Superior temporal gyrus (tissue), 1 donor: ENCODE measurements around the gene PGAM5.

Experiments used
- DNase-seq: peaks from one replicate; pipeline ENCODE4 v3.0.0-alpha.2; 2016; ENCODE audit errors: extremely low spot score

PGAM5 gene

DNA sequence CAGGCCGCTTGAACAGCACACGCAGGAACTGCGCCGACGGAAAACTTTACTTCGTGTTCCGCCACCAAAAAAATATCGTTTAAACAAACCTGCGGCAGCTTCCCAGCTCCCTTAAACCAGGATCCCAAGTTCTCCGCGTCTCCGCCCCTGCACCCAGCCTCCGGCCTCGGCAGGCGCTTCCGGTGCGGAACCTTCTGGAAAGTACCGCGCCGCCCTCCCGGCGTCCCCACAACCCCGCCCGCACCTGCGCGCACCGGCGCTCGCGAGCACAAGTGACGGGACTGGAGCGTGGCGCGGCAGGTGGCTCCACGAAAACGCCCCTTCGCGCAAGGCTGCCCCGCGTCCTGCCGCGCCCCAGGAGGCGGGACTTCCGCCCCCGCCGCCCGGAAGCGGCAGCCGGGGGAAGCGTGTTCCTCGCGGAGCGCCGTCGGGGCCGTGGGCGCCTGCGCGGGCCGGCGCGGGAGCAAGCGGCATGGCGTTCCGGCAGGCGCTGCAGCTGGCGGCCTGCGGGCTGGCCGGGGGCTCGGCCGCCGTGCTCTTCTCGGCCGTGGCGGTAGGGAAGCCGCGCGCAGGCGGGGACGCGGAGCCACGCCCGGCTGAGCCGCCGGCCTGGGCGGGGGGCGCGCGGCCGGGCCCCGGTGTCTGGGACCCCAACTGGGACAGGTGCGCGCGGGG is at the start of gene PGAM5:
Gene PGAM5, plus strand, starts transcription at position 438 of the 675 bp plus-strand sequence. Its CDS starts 35 bp downstream, at position 473.
- peak; percentile 81 for DNase-seq

DNA sequence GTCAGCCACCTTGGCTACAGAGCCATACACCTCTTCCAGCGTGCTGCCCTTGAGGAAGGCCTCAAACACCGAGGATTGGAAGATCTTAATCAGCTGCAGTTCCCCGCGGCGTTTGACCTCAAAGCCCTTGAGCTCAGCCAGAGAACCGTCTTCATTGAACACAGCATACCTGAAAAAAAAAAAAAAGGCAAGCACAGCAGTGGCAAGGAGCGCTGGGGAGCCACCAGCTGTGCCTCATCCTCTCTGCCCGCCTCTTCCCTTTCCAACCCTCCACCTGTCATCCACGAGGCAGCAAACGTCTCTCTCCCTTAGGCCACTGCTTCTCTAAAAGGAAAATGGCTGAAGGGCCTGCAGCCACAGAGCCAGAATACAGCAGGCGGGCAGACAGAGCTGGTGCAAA is 49.6 kb upstream of the PGAM5 start:
- no peak for DNase-seq

GRCh38 chr12:132661972-132662371 is 48.7 kb upstream of the PGAM5 start:
- no peak for DNase-seq

GRCh38 chr12:132662901-132663755 is 47.5 kb upstream of the PGAM5 start:
- no peak for DNase-seq

GRCh38 chr12:132664206-132665148 is 46.2 kb upstream of the PGAM5 start:
- DNase-seq, result no peak

DNA sequence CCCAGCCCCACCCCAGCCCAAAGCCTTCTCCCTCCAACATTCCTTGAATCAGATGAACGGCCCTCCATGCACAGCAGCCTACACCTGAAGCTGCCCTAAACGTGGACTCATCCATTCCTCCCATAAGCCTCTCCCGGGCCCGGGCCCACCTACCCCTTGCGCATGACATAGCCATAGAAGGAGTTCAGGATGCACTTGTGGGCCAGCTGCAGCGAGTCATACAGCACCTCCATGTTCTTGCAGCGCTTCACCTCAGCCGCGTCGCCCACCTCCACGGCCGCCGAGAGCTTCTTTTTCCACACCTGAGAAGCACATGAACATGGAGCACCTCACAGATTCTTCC is 45.5 kb upstream of the PGAM5 start:
- DNase-seq, result no peak

GRCh38 chr12:132665794-132666193 is 44.8 kb upstream of the PGAM5 start:
- DNase-seq, result no peak

DNA sequence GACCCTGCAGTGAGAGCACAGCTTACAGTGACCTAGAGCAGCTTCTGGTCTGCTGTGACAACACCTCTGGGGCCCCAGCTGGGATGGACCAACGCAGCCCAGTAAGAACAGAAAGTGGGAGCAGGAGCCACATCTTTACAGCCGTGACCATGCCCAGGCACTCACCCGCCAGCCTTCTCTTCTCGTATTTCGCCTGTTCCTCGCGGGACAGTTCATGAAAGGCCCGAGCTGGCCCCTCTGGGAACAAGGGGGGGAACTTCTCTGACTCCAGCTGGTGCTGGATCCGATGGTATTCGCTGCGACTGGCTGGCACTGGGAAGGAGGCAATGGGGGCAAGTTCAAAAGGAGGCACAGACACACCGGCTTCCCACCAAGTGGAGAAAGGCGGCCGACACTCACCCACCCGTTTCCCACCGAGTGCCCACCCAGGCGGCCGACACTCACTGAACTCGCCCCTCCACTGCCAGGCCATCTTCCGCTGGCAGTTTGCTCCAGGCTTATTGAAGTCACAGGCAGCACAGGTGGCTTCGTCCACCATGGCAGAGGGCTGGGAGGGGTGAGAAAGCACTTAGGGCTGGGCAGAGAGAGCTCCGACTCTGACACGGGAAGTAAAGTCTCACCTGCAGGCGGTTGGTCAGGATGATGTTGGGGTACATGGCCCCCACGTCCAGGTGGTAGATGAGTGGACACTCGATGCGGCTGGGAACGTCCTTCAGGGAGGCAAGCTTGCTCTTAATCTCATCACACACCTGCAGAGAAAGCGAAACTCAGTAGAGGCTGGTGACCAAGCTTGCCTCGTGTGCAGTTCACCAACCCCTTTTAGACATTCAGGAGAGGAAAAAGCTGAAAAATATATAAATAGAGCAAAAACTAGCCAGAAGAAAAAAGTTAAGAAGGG is 42.2 kb upstream of the PGAM5 start:
- no peak for DNase-seq

DNA sequence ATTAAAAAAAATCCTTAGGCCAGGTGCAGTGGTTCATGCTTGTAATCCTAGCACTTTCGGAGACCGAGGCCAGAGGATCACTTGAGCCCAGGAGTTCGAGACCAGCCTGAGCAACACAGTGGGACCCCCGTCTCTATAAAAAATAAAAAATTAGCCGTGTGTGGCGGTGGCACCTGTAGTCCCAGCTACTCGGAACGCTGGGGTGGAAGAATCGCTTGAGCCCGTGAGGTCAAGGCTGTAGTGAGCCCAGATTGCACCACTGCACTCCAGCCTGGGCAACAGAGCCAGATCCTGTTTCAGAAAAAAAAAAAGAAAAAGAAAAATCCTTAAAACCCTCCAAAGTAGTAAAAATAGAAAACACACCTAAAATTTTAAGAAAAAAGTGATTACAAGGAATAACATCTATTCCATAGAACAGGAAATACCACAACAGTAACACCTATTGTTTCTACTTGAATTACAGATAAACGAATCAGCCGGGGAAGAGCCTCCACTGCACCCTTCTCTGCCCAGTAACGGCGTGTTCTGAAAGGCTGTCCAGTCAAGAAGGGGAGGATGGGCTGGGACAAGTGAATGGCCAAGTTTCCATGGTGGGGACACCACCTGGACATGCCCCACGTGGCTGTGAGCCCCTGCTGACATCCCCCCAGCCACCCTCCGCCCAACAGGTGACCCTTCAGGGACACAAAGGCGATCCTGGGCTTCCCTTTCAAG is 41.3 kb upstream of the PGAM5 start:
- DNase-seq, result no peak

GRCh38 chr12:132672116-132672515 is 38.5 kb upstream of the PGAM5 start:
- no peak for DNase-seq

- no peak for DNase-seq
These were observed 38.0 kb upstream of the PGAM5 start for GRCh38 chr12:132672678-132673077.

DNA sequence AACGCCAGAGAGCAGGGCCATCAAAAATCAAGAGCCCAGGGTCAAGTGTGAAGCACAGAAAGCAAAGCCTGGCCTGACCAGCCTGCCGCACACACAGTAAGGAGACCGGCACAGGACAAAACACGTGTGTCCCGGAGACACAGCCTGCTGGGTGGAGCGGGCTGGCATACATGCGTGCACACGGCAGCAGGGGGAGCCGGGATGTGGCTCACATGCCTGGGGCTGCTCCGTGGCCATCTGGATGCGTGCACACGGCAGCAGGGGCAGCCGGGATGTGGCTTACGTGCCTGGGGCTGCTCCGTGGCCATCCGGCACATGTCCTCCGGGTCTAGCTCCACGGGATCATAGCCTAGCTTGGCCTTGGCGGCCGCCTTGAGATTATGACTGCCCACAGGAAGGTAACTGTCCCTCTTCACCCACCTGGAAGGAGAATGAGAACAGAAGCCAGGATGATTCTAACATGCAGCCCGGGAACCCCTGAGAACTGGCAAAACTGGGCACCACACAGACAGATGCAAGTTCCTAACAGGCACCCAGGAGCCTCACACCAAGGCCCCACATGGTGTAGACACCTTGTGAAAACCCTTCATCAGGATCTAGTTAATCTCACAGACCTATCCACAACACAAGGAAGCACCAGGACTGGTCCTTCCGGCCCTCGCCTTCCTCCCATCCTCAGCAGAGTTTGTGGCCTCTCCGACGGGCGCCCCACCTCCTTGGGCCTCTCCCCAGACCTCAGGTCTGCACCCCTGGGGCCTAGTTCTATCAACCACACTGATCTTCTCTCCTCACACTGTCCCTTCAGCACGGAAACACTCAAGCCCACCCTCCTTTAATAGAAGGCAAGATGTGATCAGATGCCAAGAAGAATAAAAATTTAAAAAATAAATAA is 37.1 kb upstream of the PGAM5 start:
- no peak for DNase-seq

DNA sequence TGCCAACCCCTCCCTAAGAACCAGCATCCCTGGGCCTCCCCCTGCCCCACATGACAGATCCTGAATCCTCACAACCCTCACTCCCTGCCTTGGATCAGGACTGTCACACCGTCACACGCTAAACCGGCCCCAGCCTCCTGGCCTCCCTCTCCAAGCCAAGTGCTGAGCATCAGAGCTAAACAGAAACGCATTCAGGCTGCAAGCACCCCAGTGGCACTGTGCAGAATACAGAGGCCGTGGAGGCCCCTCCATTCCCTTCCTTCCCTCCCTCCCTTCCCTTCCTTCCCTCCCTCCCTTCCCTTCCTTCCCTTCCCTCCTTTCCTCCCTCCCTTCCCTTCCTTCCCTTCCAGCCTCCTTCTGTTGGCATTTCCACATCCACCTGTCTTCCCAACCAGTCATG is 36.1 kb upstream of the PGAM5 start:
- DNase-seq, result no peak

GRCh38 chr12:132675757-132676432 is 34.7 kb upstream of the PGAM5 start:
- no peak for DNase-seq

DNA sequence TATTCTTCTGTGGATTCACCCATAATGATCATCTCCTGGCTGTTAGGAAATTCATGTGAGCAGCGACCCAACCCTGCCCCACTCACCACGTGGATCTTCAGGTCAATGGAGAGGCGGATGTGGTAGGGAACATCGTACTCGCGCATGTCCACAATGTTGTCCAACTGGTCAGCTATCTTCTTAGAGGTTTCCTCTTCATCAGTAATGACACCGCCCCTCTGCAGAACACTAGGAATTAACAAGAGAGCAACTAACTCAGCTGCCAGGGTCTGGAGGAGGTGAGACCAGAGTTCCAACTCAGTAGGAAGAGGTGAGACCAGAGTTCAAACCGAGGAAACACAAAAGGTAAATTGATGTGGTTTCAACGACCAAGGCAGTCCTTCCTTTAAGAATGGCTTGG is 33.1 kb upstream of the PGAM5 start:
- DNase-seq, result no peak

- no peak for DNase-seq
These were observed 25.2 kb upstream of the PGAM5 start for GRCh38 chr12:132685400-132685799.

DNA sequence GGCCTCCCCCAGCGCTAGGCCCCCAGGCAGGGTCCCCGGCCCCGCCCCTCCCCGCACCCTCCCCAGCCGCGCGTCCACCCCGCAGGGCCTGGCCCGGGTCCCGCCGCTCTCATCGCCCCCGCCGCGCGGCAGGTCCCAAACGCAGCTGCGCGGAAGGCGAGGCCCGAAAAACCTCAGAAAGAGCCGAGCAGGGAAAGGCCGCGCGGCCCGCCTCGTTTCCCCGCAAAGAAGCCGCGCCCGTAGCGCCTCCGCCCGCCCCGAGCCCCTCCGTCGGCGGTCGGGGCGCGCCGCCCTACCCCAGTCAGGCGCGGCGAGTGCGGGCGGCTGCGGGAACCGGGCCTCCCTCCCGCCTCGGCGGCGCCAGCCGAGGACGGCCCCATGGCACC is 23.8 kb upstream of the PGAM5 start:
- no peak for DNase-seq

DNA sequence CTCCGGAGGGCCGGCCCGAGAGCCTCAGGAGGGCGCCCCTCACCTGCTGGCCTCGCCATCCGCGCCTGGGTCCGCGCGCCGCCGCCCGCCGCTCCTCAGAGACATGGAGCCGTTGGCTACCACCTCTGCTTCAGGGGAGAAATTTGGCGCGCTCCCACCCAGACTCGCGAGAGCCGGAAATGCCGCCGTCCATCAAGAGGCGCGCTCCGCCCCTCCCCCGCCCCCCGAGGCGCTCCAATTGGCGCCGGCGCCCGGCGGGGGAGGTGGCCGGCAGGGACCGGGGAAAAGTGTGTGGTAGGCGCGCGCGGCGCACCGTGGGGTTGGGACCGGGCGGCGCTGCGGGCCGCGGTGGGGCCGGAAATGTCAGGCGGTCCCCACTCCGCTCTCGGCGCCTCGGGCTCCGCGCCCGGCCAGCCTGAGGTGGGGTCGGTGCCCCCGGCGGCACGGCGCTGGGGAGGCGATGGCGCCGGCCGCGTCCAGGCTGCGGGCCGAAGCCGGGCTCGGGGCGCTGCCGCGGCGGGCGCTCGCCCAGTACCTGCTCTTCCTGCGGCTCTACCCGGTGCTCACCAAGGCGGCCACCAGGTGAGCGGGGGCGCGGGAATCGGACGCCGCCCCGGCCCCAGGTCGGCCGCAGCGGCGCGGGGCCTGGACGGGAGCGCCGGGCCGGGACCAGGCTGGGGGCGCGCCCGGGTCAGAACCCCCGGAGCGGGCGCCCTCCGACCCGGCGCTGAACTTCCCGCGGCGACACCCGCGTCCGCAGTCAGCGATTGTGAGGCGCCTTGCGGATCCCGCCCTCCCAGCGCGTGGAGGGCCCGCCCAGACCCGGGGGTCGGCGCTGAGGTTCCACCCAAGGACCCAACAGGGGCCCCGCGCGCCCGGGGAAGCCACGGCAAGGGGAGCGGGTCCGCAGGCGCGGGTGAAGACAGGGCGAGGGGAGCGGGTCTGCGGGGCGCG is 23.2 kb upstream of the PGAM5 start, which contains the start of the genes POLE and PXMP2:
Gene POLE, minus strand, starts transcription at position 132 of the 954 bp plus-strand sequence. Its CDS starts 27 bp downstream, at position 105.
Gene PXMP2, plus strand, starts transcription at position 377 of the 954 bp plus-strand sequence. Its CDS starts 84 bp downstream, at position 461.
- peak; percentile 84 for DNase-seq
